HepG2 (cell line): ENCODE measurements around the gene HAUS1. TPM values are rescaled to one million over a fixed set of nuclear protein-coding genes. Genes with fewer than 3 reads are reported as not detected.

Source experiments
- BCL6 ChIP-seq: IDR thresholded peaks from 2 replicates; pipeline ENCODE4 v1.6.1; 2016; ENCODE audit warnings: missing genetic modification reagents, missing compliant biosample characterization
- DPF2 ChIP-seq: sonication (generic); formaldehyde crosslinking; IDR thresholded peaks from 2 replicates; pipeline ENCODE4 v1.4.0; 2020; ENCODE audit warnings: mild to moderate bottlenecking, low read depth, missing genetic modification reagents, borderline replicate concordance
- HNRNPLL ChIP-seq: fragments of 200-400 bp; formaldehyde crosslinking; IDR thresholded peaks from 2 replicates; pipeline ENCODE4 v1.6.1; 2017; ENCODE audit warnings: mild to moderate bottlenecking, low read depth, low read length; ENCODE audit not compliant: poor library complexity, severe bottlenecking
- ISX ChIP-seq: sonication (generic); formaldehyde crosslinking; conservative IDR thresholded peaks from 2 replicates; pipeline ENCODE4 v1.5.0; 2020; ENCODE audit warnings: missing genetic modification reagents
- KAT8 ChIP-seq: IDR thresholded peaks from 2 replicates; pipeline ENCODE4 v1.6.1; 2016; ENCODE audit warnings: missing genetic modification reagents, missing compliant biosample characterization
- KDM5A ChIP-seq: fragments of 200-600 bp; sonication (generic); IDR thresholded peaks from 2 replicates; pipeline ENCODE4 v1.7.0; 2018; ENCODE audit warnings: antibody characterized with exemption, mild to moderate bottlenecking, low read length, borderline replicate concordance
- NR2C2 ChIP-seq: sonication (generic); formaldehyde crosslinking; IDR thresholded peaks from 2 replicates; pipeline ENCODE4 v1.4.0; 2020; ENCODE audit warnings: missing genetic modification reagents, mild to moderate bottlenecking, moderate library complexity, borderline replicate concordance
- PHF5A ChIP-seq: IDR thresholded peaks from one replicate; pipeline ENCODE4 v1.6.1; 2018; ENCODE audit warnings: low read depth, missing genetic modification reagents; ENCODE audit not compliant: unreplicated experiment
- RFX3 ChIP-seq: IDR thresholded peaks from 2 replicates; pipeline ENCODE4 v1.6.1; 2016; ENCODE audit warnings: missing biosample characterization, missing genetic modification reagents
- SMAD9 ChIP-seq: sonication (generic); formaldehyde crosslinking; IDR thresholded peaks from 2 replicates; pipeline ENCODE4 v1.5.1; 2020; ENCODE audit warnings: mild to moderate bottlenecking, missing genetic modification reagents
- SMYD3 ChIP-seq: sonication (generic); formaldehyde crosslinking; IDR thresholded peaks from 2 replicates; pipeline ENCODE4 v1.8.1; 2023; ENCODE audit warnings: mild to moderate bottlenecking, missing genetic modification reagents
- ZFP90 ChIP-seq: sonication (generic); formaldehyde crosslinking; IDR thresholded peaks from 2 replicates; pipeline ENCODE4 v1.8.0; 2022; ENCODE audit warnings: missing genetic modification reagents, mild to moderate bottlenecking, inconsistent platforms, borderline replicate concordance
- ZNF256 ChIP-seq: sonication (generic); formaldehyde crosslinking; conservative IDR thresholded peaks from 2 replicates; pipeline ENCODE4 v1.4.0; 2020; ENCODE audit warnings: missing genetic modification reagents
- ZNF263 ChIP-seq: sonication (generic); formaldehyde crosslinking; IDR thresholded peaks from 2 replicates; pipeline ENCODE4 v1.4.0; 2020; ENCODE audit warnings: missing genetic modification reagents
- ZNF343 ChIP-seq: sonication (generic); formaldehyde crosslinking; IDR thresholded peaks from 2 replicates; pipeline ENCODE4 v1.4.0; 2020; ENCODE audit warnings: mild to moderate bottlenecking, missing genetic modification reagents
- ZNF572 ChIP-seq: sonication (generic); formaldehyde crosslinking; IDR thresholded peaks from 2 replicates; pipeline ENCODE4 v1.5.1; 2020; ENCODE audit warnings: mild to moderate bottlenecking, missing genetic modification reagents
- ZNF616 ChIP-seq: sonication (generic); formaldehyde crosslinking; IDR thresholded peaks from 2 replicates; pipeline ENCODE4 v1.5.0; 2020; ENCODE audit warnings: low read depth, mild to moderate bottlenecking, missing genetic modification reagents
- ZNF644 ChIP-seq: IDR thresholded peaks from 2 replicates; pipeline ENCODE4 v1.6.1; 2016; ENCODE audit warnings: low read depth
- polyA plus RNA-seq, 8 experiments: library from polyadenylated mRNA; depleted of rRNA in 3 of 8; stranded (reverse) in 7 of 8; unstranded in 1 of 8; fragments of >200 nt; fragmentation: Illumina TruSeq in 4 of 8; extraction: Trizol in 4 of 8; gene quantifications; 2 replicates each; pipeline versions ENCODE4 v1.2.1 to v1.2.3, GENCODE V29; 2011 to 2016; ENCODE audit warnings: low read depth in 4 of 8, missing spikeins in 1 of 8, mixed read lengths in 1 of 8; ENCODE audit not compliant: insufficient read depth in 1 of 8
- total RNA-seq, 5 experiments: library from RNA; depleted of rRNA; stranded (reverse); fragments of >200 nt; fragmentation: Illumina TruSeq; extraction: Trizol; gene quantifications; 2 replicates each; pipeline ENCODE4 v1.2.3, GENCODE V29; 2016; ENCODE audit warnings: low read depth in 1 of 5
- TF ChIP-seq, protein P1 (sequence below): sonication (generic); formaldehyde crosslinking; IDR thresholded peaks from 2 replicates; pipeline ENCODE4 v1.5.0; 2020; ENCODE audit warnings: mild to moderate bottlenecking, missing genetic modification reagents, borderline replicate concordance
- TF ChIP-seq, protein P2 (sequence below): IDR thresholded peaks from 2 replicates; pipeline ENCODE4 v1.6.1; 2018; ENCODE audit warnings: missing genetic modification reagents, mild to moderate bottlenecking, missing compliant biosample characterization

The HAUS1 gene
- total and polyA plus RNA-seq, 2 of the 13 experiments (the other 11 are each of a cell fraction or from before 2014, with no cell fraction given): 20.6 to 59.2 TPM

GRCh38 chr18:46104128-46104911 lies at the start of gene HAUS1 (continued):
- TF ChIP-seq PHF5A (CRISPR knock-in tag): no peak
- TF ChIP-seq, protein P1, sequence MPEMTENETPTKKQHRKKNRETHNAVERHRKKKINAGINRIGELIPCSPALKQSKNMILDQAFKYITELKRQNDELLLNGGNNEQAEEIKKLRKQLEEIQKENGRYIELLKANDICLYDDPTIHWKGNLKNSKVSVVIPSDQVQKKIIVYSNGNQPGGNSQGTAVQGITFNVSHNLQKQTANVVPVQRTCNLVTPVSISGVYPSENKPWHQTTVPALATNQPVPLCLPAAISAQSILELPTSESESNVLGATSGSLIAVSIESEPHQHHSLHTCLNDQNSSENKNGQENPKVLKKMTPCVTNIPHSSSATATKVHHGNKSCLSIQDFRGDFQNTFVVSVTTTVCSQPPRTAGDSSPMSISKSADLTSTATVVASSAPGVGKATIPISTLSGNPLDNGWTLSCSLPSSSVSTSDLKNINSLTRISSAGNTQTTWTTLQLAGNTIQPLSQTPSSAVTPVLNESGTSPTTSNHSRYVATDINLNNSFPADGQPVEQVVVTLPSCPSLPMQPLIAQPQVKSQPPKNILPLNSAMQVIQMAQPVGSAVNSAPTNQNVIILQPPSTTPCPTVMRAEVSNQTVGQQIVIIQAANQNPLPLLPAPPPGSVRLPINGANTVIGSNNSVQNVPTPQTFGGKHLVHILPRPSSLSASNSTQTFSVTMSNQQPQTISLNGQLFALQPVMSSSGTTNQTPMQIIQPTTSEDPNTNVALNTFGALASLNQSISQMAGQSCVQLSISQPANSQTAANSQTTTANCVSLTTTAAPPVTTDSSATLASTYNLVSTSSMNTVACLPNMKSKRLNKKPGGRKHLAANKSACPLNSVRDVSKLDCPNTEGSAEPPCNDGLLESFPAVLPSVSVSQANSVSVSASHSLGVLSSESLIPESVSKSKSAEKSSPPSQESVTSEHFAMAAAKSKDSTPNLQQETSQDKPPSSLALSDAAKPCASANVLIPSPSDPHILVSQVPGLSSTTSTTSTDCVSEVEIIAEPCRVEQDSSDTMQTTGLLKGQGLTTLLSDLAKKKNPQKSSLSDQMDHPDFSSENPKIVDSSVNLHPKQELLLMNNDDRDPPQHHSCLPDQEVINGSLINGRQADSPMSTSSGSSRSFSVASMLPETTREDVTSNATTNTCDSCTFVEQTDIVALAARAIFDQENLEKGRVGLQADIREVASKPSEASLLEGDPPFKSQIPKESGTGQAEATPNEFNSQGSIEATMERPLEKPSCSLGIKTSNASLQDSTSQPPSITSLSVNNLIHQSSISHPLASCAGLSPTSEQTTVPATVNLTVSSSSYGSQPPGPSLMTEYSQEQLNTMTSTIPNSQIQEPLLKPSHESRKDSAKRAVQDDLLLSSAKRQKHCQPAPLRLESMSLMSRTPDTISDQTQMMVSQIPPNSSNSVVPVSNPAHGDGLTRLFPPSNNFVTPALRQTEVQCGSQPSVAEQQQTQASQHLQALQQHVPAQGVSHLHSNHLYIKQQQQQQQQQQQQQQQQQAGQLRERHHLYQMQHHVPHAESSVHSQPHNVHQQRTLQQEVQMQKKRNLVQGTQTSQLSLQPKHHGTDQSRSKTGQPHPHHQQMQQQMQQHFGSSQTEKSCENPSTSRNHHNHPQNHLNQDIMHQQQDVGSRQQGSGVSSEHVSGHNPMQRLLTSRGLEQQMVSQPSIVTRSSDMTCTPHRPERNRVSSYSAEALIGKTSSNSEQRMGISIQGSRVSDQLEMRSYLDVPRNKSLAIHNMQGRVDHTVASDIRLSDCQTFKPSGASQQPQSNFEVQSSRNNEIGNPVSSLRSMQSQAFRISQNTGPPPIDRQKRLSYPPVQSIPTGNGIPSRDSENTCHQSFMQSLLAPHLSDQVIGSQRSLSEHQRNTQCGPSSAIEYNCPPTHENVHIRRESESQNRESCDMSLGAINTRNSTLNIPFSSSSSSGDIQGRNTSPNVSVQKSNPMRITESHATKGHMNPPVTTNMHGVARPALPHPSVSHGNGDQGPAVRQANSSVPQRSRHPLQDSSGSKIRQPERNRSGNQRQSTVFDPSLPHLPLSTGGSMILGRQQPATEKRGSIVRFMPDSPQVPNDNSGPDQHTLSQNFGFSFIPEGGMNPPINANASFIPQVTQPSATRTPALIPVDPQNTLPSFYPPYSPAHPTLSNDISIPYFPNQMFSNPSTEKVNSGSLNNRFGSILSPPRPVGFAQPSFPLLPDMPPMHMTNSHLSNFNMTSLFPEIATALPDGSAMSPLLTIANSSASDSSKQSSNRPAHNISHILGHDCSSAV (CRISPR knock-in tag): no peak
- no peak for TF ChIP-seq DPF2 (CRISPR knock-in tag)
- TF ChIP-seq ISX (CRISPR knock-in tag): no peak
- TF ChIP-seq BCL6 (CRISPR knock-in tag): no peak
- TF ChIP-seq ZNF572 (CRISPR knock-in tag): no peak
- no peak for TF ChIP-seq SMAD9 (CRISPR knock-in tag)
- no peak; the same call in 1 of the 2 replicates for TF ChIP-seq ZFP90 (CRISPR knock-in tag)
- TF ChIP-seq ZNF256 (CRISPR knock-in tag): no peak; the same call in 1 of the 2 replicates
- no peak for TF ChIP-seq ZNF263
- no peak for TF ChIP-seq ZNF644 (CRISPR knock-in tag)
- TF ChIP-seq, protein P2, sequence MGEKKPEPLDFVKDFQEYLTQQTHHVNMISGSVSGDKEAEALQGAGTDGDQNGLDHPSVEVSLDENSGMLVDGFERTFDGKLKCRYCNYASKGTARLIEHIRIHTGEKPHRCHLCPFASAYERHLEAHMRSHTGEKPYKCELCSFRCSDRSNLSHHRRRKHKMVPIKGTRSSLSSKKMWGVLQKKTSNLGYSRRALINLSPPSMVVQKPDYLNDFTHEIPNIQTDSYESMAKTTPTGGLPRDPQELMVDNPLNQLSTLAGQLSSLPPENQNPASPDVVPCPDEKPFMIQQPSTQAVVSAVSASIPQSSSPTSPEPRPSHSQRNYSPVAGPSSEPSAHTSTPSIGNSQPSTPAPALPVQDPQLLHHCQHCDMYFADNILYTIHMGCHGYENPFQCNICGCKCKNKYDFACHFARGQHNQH (CRISPR knock-in tag): no peak
- no peak for TF ChIP-seq RFX3 (CRISPR knock-in tag)
- peak; percentile 67 for TF ChIP-seq KAT8 (CRISPR knock-in tag)
- TF ChIP-seq ZNF616 (CRISPR knock-in tag): no peak
- peak; percentile 86 for TF ChIP-seq NR2C2
- TF ChIP-seq SMYD3 (CRISPR knock-in tag): no peak
- peak; percentile 61 for TF ChIP-seq KDM5A
- no peak for TF ChIP-seq ZNF343 (CRISPR knock-in tag)
- TF ChIP-seq HNRNPLL: peak; percentile 93
